ENCODE measurements around the gene AK5. TPM values are rescaled to one million over a fixed set of nuclear protein-coding genes. Genes with fewer than 3 reads are reported as not detected.

Gene AK5
- total RNA-seq, 1 experiment from 2014 or later, result 3.8 TPM

DNA sequence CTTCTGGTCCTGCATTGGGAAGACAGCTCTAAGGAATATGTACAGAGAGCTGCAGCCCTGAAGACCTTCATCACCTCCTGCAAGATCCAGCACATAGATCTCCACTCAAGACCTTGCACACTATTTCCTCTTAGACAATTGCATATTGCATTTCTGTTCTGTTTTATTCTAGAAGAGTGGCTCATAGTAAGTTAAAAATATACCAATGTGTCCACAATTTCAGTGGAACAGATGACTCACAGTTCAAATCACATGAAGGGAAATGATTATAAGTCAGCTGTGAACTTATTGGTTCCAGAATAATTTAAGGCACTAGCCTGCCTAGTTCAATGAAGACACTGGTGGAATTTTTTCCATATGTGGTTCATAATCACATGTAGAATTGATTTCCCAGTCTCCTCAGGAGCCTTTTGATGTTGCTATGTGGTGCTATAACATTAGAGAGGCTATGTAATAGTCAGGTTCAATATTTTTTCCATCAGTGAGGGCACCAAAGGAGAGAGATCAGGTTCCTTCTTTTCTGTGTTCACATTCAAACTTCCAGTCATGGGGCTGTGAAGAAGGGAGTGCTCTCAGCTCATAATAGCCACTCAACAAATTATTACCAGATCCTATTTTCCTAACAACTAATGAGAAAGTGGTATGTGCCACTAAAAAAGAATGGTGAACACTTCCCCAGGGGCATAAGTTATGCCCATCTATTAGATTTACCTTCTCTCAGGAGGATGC, 9.8 kb upstream of the AK5 start:
- DNase-seq (no peak), ATAC-seq (no peak)
- TF ChIP-seq EZH2phosphoT487 (IDR thresholded peaks at IDR 0.05; ENCODE audit: borderline replicate concordance, low read length) (no peak), EZH2 (IDR thresholded peaks at IDR 0.05; ENCODE audit: low read length, unreplicated experiment) (no peak)
- TF ChIP-seq, protein P1, sequence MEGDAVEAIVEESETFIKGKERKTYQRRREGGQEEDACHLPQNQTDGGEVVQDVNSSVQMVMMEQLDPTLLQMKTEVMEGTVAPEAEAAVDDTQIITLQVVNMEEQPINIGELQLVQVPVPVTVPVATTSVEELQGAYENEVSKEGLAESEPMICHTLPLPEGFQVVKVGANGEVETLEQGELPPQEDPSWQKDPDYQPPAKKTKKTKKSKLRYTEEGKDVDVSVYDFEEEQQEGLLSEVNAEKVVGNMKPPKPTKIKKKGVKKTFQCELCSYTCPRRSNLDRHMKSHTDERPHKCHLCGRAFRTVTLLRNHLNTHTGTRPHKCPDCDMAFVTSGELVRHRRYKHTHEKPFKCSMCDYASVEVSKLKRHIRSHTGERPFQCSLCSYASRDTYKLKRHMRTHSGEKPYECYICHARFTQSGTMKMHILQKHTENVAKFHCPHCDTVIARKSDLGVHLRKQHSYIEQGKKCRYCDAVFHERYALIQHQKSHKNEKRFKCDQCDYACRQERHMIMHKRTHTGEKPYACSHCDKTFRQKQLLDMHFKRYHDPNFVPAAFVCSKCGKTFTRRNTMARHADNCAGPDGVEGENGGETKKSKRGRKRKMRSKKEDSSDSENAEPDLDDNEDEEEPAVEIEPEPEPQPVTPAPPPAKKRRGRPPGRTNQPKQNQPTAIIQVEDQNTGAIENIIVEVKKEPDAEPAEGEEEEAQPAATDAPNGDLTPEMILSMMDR (conservative IDR thresholded peaks at IDR 0.05; ENCODE audit: low read depth, low read length), result no peak
- Histone ChIP-seq H4K20me1 (ENCODE audit: low read length) (no peaks in the 10 kb centered on the region), H3K4me3 (ENCODE audit: low read length) (no peak overlapping the region), H3K27ac (ENCODE audit: low read length) (no peak overlapping the region), H3F3A (ENCODE audit: low read length, unreplicated experiment) (no peaks in the 10 kb centered on the region), H3K79me2 (ENCODE audit: low read length) (no peaks in the 10 kb centered on the region), H3K9me2 (replicated peaks; ENCODE audit: low read length) (no peaks in the 10 kb centered on the region), H3K4me2 (ENCODE audit: low read length) (no peak overlapping the region), H3K9ac (ENCODE audit: low read length) (no peak overlapping the region), H3K4me1 (ENCODE audit: insufficient read depth, low read length) (no peaks in the 10 kb centered on the region), H3K27me3 (ENCODE audit: low read length) (no peaks in the 10 kb centered on the region), H3K9me3 (ENCODE audit: low read length) (no peaks in the 10 kb centered on the region), H3K36me3 (ENCODE audit: low read depth, low read length) (no peaks in the 10 kb centered on the region), H2AFZ (ENCODE audit: low read length) (no peak overlapping the region)
- BruUV-seq (replicated peaks), result no TSS peak
- ChIA-PET POLR2A (ENCODE audit: unreplicated experiment) (no interaction called here), CTCF (no interaction called here)
- intact Hi-C loops (cut with micrococcal nuclease), result no loop called here

DNA sequence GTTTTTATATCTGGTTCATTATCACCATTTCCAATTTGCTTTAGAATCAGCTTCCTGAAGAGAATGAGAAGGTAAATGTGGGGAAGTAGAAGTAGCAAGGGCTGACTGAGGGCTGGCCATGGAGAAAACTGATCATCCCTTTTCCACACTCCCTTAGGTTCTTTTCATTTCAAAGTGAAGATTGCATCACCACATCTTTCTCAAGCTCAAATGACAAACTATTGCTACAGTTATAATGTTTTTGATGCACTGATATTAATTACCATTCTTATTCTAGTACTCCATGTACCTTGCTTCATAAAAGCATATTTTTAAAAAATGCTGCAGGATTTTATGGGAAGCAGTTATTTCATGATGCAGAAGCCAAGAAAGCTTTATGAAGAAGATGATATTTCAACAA, 7.9 kb upstream of the AK5 start:
- no peaks in the 10 kb centered on the region for H3K36me3 ChIP-seq (ENCODE audit: low read depth, low read length)
- DNase-seq (no peak), ATAC-seq (no peak)
- no peak for TF ChIP-seq EZH2phosphoT487 (IDR thresholded peaks at IDR 0.05; ENCODE audit: borderline replicate concordance, low read length)
- no peak for TF ChIP-seq EZH2 (IDR thresholded peaks at IDR 0.05; ENCODE audit: low read length, unreplicated experiment)
- H3F3A ChIP-seq (ENCODE audit: low read length, unreplicated experiment), result no peaks in the 10 kb centered on the region
- no peaks in the 10 kb centered on the region for H3K79me2 ChIP-seq (ENCODE audit: low read length)
- H3K9me3 ChIP-seq (ENCODE audit: low read length), result no peaks in the 10 kb centered on the region
- no peak overlapping the region for H3K4me2 ChIP-seq (ENCODE audit: low read length)
- H3K4me1 ChIP-seq (ENCODE audit: insufficient read depth, low read length), result no peaks in the 10 kb centered on the region
- H3K9me2 ChIP-seq (replicated peaks; ENCODE audit: low read length), result no peaks in the 10 kb centered on the region
- H4K20me1 ChIP-seq (ENCODE audit: low read length), result no peaks in the 10 kb centered on the region
- H3K9ac ChIP-seq (ENCODE audit: low read length), result no peak overlapping the region
- intact Hi-C loops (cut with micrococcal nuclease), result no loop called here
- no TSS peak for BruUV-seq (replicated peaks)
- POLR2A ChIA-PET (ENCODE audit: unreplicated experiment), result no interaction called here
- no peak overlapping the region for H3K27ac ChIP-seq (ENCODE audit: low read length)
- CTCF ChIA-PET, result no interaction called here
- no peak overlapping the region for H3K4me3 ChIP-seq (ENCODE audit: low read length)
- no peak overlapping the region for H2AFZ ChIP-seq (ENCODE audit: low read length)
- H3K27me3 ChIP-seq (ENCODE audit: low read length), result no peaks in the 10 kb centered on the region

DNA sequence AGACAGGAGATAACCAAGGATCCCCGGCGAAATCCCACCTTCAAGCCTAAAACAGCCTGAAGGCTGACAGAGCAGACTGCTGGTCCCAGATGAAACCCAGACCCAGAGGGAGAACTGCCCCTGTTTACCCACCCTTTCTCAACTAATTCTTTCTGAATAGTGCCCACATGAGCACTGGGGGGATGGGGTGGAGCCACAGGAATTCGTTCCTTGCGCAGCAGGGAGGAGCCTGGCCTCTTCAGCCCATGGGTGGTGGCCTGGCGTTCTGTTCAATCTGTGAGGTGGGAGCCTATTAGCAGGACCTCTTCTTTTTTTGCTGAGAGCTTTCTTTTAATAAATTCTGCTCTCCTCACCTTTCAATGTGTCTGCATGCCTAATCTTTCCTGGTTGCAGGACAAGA, 6.6 kb upstream of the AK5 start:
- H3K36me3 ChIP-seq (ENCODE audit: low read depth, low read length), result no peaks in the 10 kb centered on the region
- intact Hi-C loops (cut with micrococcal nuclease), result no loop called here
- DNase-seq (no peak), ATAC-seq (no peak)
- no peak overlapping the region for H2AFZ ChIP-seq (ENCODE audit: low read length)
- ChIA-PET POLR2A (ENCODE audit: unreplicated experiment) (no interaction called here), CTCF (no interaction called here)
- no peaks in the 10 kb centered on the region for H3K9me2 ChIP-seq (replicated peaks; ENCODE audit: low read length)
- no peak overlapping the region for H3K9ac ChIP-seq (ENCODE audit: low read length)
- H3K4me1 ChIP-seq (ENCODE audit: insufficient read depth, low read length), result no peaks in the 10 kb centered on the region
- no peak overlapping the region for H3K27ac ChIP-seq (ENCODE audit: low read length)
- BruUV-seq (replicated peaks), result no TSS peak
- no peak overlapping the region for H3K4me2 ChIP-seq (ENCODE audit: low read length)
- H3K27me3 ChIP-seq (ENCODE audit: low read length), result no peaks in the 10 kb centered on the region
- H3K4me3 ChIP-seq (ENCODE audit: low read length), result no peak overlapping the region
- H4K20me1 ChIP-seq (ENCODE audit: low read length), result no peaks in the 10 kb centered on the region
- no peaks in the 10 kb centered on the region for H3K9me3 ChIP-seq (ENCODE audit: low read length)
- no peaks in the 10 kb centered on the region for H3F3A ChIP-seq (ENCODE audit: low read length, unreplicated experiment)
- no peaks in the 10 kb centered on the region for H3K79me2 ChIP-seq (ENCODE audit: low read length)
- no peak for TF ChIP-seq EZH2phosphoT487 (IDR thresholded peaks at IDR 0.05; ENCODE audit: borderline replicate concordance, low read length)
- TF ChIP-seq, protein P1 (conservative IDR thresholded peaks at IDR 0.05; ENCODE audit: low read depth, low read length), result no peak
- TF ChIP-seq EZH2 (IDR thresholded peaks at IDR 0.05; ENCODE audit: low read length, unreplicated experiment), result no peak
